Measurements from ENCODE around the gene ACSS1.

DNA sequence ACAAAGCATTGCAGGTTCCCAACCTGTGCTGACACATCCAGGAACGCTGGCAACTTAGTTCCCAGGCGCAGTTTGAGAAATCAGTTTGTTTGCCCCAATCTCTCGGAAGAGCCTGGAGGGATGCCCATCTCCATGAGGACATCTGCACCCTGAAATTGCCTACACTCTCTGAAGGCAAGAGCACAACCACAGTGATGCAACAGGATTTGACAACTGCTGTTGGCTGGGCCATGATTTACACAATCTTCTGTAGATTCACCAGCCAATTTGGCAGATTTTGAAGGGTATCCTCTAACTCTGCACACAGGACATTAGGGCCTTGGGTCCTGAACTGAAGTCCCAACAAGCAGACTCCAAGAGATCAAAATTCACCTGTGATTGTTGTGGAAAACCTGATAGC lies 68.8 kb downstream of the ACSS1 start:
- no peak for TF ChIP-seq POLR2AphosphoS5 (IDR thresholded peaks at IDR 0.05; ENCODE audit: borderline replicate concordance, low read depth, low read length)
- no peak for TF ChIP-seq EZH2 (IDR thresholded peaks at IDR 0.05)

Measured in SK-N-MC (cell line).